Central memory CD8-positive, alpha-beta T cell (primary cell): ENCODE data around the gene KIAA0825.

Source experiments
- ATAC-seq: fragments of 150-1000 bp; cut with Tn5 transposase; replicated peaks from 2 replicates; pipeline ENCODE4 v1.10.0; 2022; ENCODE audit warnings: mild to moderate bottlenecking, moderate FRiP score, moderate number of reproducible peaks; ENCODE audit not compliant: poor library complexity, severe bottlenecking; ENCODE audit errors: extremely low read depth
- DNase-seq, 2 donors: peaks; one replicate each; pipeline ENCODE4 v3.0.0; 2021; ENCODE audit warnings: low spot score in 2 of 2
- H3K27ac Mint-ChIP-seq: one replicate; pipeline ENCODE4 v1.8.0; 2022; ENCODE audit warnings: low read depth, mild to moderate bottlenecking, moderate library complexity, mixed read lengths
- H3K27me3 Mint-ChIP-seq: one replicate; pipeline ENCODE4 v1.8.0; 2022; ENCODE audit warnings: mixed read lengths
- H3K36me3 Mint-ChIP-seq: one replicate; pipeline ENCODE4 v1.8.0; 2022; ENCODE audit warnings: mild to moderate bottlenecking, moderate library complexity, mixed read lengths; ENCODE audit not compliant: insufficient read depth
- H3K4me1 Mint-ChIP-seq: one replicate; pipeline ENCODE4 v1.8.0; 2022; ENCODE audit warnings: mixed read lengths
- H3K4me3 Mint-ChIP-seq: one replicate; pipeline ENCODE4 v1.8.0; 2022; ENCODE audit warnings: mild to moderate bottlenecking, moderate library complexity, mixed read lengths
- H3K9me3 Mint-ChIP-seq: one replicate; pipeline ENCODE4 v1.8.0; 2022; ENCODE audit warnings: mixed read lengths

The KIAA0825 gene

GRCh38 chr5:94480486-94480885 is 137.9 kb downstream of the KIAA0825 start:
- no peak overlapping the region for H3K4me3 Mint-ChIP-seq
- ATAC-seq (no peak), DNase-seq (no peak)
- H3K9me3 Mint-ChIP-seq = no peaks in the 10 kb centered on the region
- no peak overlapping the region for H3K27ac Mint-ChIP-seq
- no peaks in the 10 kb centered on the region for H3K4me1 Mint-ChIP-seq
- no peaks in the 10 kb centered on the region for H3K27me3 Mint-ChIP-seq
- peaks cover 2% of the 10 kb centered on the region for H3K36me3 Mint-ChIP-seq

DNA sequence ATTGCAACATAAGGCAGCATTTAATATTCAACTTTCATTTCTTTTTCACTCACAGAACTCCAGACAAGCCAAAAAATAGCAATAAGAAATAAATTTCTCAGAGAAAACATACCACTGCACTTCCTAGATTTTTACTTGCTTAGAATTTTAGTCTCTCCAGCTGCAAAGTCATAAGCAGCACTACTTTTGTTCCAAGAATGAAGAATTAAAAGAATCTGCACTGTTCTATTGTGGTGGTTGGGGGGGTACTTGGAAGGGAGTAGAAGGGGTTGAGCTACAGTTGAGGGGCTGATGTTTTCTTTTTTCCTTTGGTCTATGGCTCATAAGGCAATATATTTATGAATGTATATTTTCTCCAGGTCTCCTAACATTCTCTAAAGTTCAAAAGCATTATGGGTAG is 144.5 kb downstream of the KIAA0825 start:
- Mint-ChIP-seq H3K27ac (no peak overlapping the region), H3K4me3 (no peak overlapping the region), H3K36me3 (peaks cover 1% of the 10 kb centered on the region), H3K9me3 (no peaks in the 10 kb centered on the region), H3K4me1 (no peaks in the 10 kb centered on the region), H3K27me3 (no peaks in the 10 kb centered on the region)
- DNase-seq (no peak), ATAC-seq (no peak)

DNA sequence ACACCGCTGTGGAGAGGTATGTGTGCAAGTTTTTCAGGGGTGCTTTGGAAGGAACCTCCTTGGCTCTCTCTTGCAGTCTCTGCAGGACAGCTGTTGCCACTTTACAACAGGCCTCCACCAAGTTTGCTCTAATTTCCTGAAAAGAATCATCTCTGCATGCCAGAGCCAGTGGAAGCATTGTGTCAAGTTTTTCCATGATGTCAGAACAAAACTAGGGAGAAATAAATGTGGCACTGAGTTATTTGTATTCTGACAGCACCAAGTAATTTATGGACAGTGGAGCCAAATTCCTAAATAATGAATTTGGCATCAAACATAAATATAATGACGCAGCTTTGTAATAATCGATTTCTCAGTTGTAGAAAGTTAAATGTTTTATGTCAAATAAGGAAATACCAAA is 146.9 kb downstream of the KIAA0825 start:
- no peak for ATAC-seq
- peaks cover 1% of the 10 kb centered on the region for H3K36me3 Mint-ChIP-seq
- H3K27me3 Mint-ChIP-seq = no peaks in the 10 kb centered on the region
- H3K27ac Mint-ChIP-seq = no peak overlapping the region
- H3K9me3 Mint-ChIP-seq = no peaks in the 10 kb centered on the region
- no peaks in the 10 kb centered on the region for H3K4me1 Mint-ChIP-seq
- DNase-seq = no peak
- H3K4me3 Mint-ChIP-seq = no peak overlapping the region

- Mint-ChIP-seq H3K4me1 (no peaks in the 10 kb centered on the region), H3K27me3 (no peaks in the 10 kb centered on the region), H3K9me3 (no peaks in the 10 kb centered on the region), H3K27ac (no peak overlapping the region), H3K4me3 (no peak overlapping the region), H3K36me3 (peaks cover 1% of the 10 kb centered on the region)
- no peak for ATAC-seq
- DNase-seq = no peak
Observed at GRCh38 chr5:94470802-94471201, 147.6 kb downstream of the KIAA0825 start.

DNA sequence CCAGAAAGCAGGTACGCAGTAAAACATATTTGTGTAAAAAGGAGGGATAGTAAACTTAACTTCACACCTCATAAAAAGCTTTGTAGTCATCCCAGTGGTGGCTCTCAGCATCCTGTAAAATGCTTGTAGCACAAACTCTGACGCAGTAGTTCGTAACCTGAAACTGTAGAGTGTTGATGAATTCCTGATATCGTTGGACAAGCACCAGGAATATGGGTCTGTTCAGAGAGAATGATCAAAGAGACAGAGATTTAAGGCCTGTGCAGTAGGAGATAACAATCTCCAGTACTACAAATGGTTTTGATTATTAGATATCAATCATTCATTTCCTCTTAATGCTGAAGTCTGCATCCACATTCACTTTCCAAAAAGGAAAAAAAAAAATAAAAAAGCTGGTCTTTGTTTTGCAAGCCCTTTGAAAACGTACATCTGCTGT is 148.5 kb downstream of the KIAA0825 start:
- ATAC-seq (no peak), DNase-seq (no peak)
- H3K4me3 Mint-ChIP-seq = no peak overlapping the region
- H3K36me3 Mint-ChIP-seq = peaks cover 1% of the 10 kb centered on the region
- H3K27me3 Mint-ChIP-seq = no peaks in the 10 kb centered on the region
- H3K4me1 Mint-ChIP-seq = no peaks in the 10 kb centered on the region
- H3K9me3 Mint-ChIP-seq = no peaks in the 10 kb centered on the region
- H3K27ac Mint-ChIP-seq = no peak overlapping the region

GRCh38 chr5:94467954-94468930 is 150.2 kb downstream of the KIAA0825 start:
- no peak for DNase-seq
- Mint-ChIP-seq H3K27ac (no peak overlapping the region), H3K9me3 (no peaks in the 10 kb centered on the region), H3K4me3 (no peak overlapping the region), H3K36me3 (peaks cover 1% of the 10 kb centered on the region), H3K4me1 (no peaks in the 10 kb centered on the region), H3K27me3 (no peaks in the 10 kb centered on the region)
- ATAC-seq = no peak

- H3K4me3 Mint-ChIP-seq = no peak overlapping the region
- H3K27ac Mint-ChIP-seq = no peak overlapping the region
- ATAC-seq (no peak), DNase-seq (no peak)
- no peaks in the 10 kb centered on the region for H3K9me3 Mint-ChIP-seq
- no peaks in the 10 kb centered on the region for H3K27me3 Mint-ChIP-seq
- H3K4me1 Mint-ChIP-seq = no peaks in the 10 kb centered on the region
- H3K36me3 Mint-ChIP-seq = peaks cover 1% of the 10 kb centered on the region
Observed at GRCh38 chr5:94467346-94467953, 151.0 kb downstream of the KIAA0825 start.

DNA sequence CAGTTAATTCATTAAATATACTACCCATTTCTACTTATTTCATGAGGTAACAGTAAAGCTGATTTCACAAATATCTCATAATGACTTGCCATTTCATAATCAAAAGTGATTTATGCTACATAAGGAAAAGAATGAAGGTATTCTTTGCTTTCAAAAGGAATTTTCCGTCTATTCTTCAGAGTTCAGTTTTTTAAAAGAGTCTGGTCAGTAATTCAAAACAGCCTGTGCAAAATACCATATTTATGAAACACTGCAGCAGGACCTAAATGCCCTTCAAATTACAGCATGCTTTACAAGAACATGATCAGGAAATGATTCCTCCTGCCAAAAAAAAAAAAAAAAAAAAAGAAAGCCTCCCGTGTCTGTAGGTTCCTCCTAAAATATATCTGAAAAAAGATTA is 154.7 kb downstream of the KIAA0825 start:
- Mint-ChIP-seq H3K36me3 (no peaks in the 10 kb centered on the region), H3K9me3 (no peaks in the 10 kb centered on the region), H3K4me1 (no peaks in the 10 kb centered on the region), H3K4me3 (no peak overlapping the region), H3K27ac (no peak overlapping the region), H3K27me3 (no peaks in the 10 kb centered on the region)
- no peak for DNase-seq
- no peak for ATAC-seq

- H3K27me3 Mint-ChIP-seq = no peaks in the 10 kb centered on the region
- no peaks in the 10 kb centered on the region for H3K9me3 Mint-ChIP-seq
- H3K36me3 Mint-ChIP-seq = peaks cover 2% of the 10 kb centered on the region
- no peak for ATAC-seq
- H3K27ac Mint-ChIP-seq = no peak overlapping the region
- DNase-seq = no peak
- no peak overlapping the region for H3K4me3 Mint-ChIP-seq
- no peaks in the 10 kb centered on the region for H3K4me1 Mint-ChIP-seq
Observed at GRCh38 chr5:94461131-94461530, 157.3 kb downstream of the KIAA0825 start.

- DNase-seq (no peak), ATAC-seq (no peak)
- no peaks in the 10 kb centered on the region for H3K9me3 Mint-ChIP-seq
- peaks cover 2% of the 10 kb centered on the region for H3K36me3 Mint-ChIP-seq
- no peak overlapping the region for H3K27ac Mint-ChIP-seq
- no peaks in the 10 kb centered on the region for H3K27me3 Mint-ChIP-seq
- H3K4me1 Mint-ChIP-seq = no peaks in the 10 kb centered on the region
- no peak overlapping the region for H3K4me3 Mint-ChIP-seq
Observed at GRCh38 chr5:94459915-94460314, 158.5 kb downstream of the KIAA0825 start.

DNA sequence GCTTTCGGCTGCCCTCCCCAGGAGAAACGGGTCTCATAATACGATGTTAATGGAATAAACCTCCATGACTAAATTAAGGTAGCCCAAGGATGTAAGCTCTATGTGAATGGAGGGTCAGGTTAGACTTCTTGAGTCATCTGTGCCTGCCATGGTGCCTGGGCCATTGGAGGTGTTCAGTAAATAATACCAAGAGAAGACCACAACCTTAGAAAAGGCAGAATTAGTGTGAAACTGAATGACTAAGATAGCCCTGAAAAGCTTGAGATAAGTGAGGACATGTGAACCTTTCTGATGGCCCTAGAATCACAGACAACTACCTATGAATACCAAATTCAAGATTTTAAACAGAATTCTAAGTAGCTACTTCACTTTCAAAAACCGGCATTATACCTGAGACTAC is 160.6 kb downstream of the KIAA0825 start:
- no peaks in the 10 kb centered on the region for H3K9me3 Mint-ChIP-seq

GRCh38 chr5:94445726-94446125 is 172.7 kb downstream of the KIAA0825 start:
- H3K36me3 Mint-ChIP-seq = no peaks in the 10 kb centered on the region
- H3K4me1 Mint-ChIP-seq = no peaks in the 10 kb centered on the region

More for the DNA sequence above, 160.6 kb downstream of the KIAA0825 start:
- Mint-ChIP-seq H3K36me3 (peaks cover 2% of the 10 kb centered on the region), H3K4me3 (no peak overlapping the region), H3K27ac (no peak overlapping the region), H3K27me3 (no peaks in the 10 kb centered on the region), H3K4me1 (no peaks in the 10 kb centered on the region)
- ATAC-seq (no peak), DNase-seq (no peak)

DNA sequence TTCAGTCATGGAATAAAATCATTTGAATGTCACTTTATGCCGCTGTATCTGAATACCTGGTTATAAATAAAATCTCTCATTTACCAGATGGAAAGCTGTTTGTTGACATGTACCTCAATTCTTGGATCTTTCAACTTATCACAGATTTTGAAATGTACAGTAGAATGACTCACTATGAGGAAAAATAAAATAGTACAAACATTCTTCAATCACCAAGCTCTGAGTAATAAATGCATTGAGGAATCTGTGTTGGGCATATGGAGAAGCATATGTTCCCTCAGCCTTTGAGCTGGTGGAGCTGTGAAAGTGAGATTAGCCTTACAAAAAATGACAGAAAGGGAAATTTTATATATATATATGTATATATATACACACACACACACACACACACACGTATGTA is 175.4 kb downstream of the KIAA0825 start:
- ATAC-seq = no peak
- Mint-ChIP-seq H3K9me3 (no peaks in the 10 kb centered on the region), H3K27me3 (no peaks in the 10 kb centered on the region), H3K27ac (no peak overlapping the region), H3K4me1 (no peaks in the 10 kb centered on the region), H3K36me3 (peaks cover 2% of the 10 kb centered on the region), H3K4me3 (no peak overlapping the region)
- no peak for DNase-seq

More at GRCh38 chr5:94445726-94446125, 172.7 kb downstream of the KIAA0825 start:
- Mint-ChIP-seq H3K9me3 (no peaks in the 10 kb centered on the region), H3K4me3 (no peak overlapping the region), H3K27me3 (no peaks in the 10 kb centered on the region), H3K27ac (no peak overlapping the region)
- ATAC-seq (no peak), DNase-seq (no peak)
